WTC11 (cell line): ENCODE measurements around the gene LPP. TPM values are rescaled to one million over a fixed set of nuclear protein-coding genes. Genes with fewer than 3 reads are reported as not detected.

Experiments used
- ATAC-seq: fragments of 200-7000 bp; cut with Tn5 transposase; 2 replicates; pipeline ENCODE4 v1.10.0; 2021; ENCODE audit warnings: mild to moderate bottlenecking, moderate library complexity
- CTCF ChIA-PET: fragments of 300-600 bp; sonication (Branson Sonifier 250); formaldehyde crosslinking; loops from one replicate; lab custom pipeline; 2021; ENCODE audit warnings: antibody characterized with exemption; lab: Charles Lee
- POLR2A ChIA-PET: fragments of 350-600 bp; sonication (Branson Sonifier 250); formaldehyde crosslinking; loops from one replicate; lab custom pipeline; 2021; ENCODE audit warnings: antibody characterized with exemption; lab: Charles Lee
- DNase-seq: peaks from one replicate; pipeline ENCODE4 v3.0.0; 2021; ENCODE audit warnings: low spot score
- H3K27ac Mint-ChIP-seq: 2 replicates; pipeline ENCODE4 v1.8.0; 2021; ENCODE audit warnings: mixed read lengths
- H3K27me3 Mint-ChIP-seq: 2 replicates; pipeline ENCODE4 v1.8.0; 2021; ENCODE audit warnings: low read depth, mild to moderate bottlenecking, moderate library complexity, mixed read lengths
- H3K36me3 Mint-ChIP-seq: 2 replicates; pipeline ENCODE4 v1.8.0; 2021; ENCODE audit warnings: mixed read lengths
- H3K4me1 Mint-ChIP-seq: 2 replicates; pipeline ENCODE4 v1.8.0; 2022; ENCODE audit warnings: mixed read lengths
- H3K4me3 Mint-ChIP-seq: 2 replicates; pipeline ENCODE4 v1.8.0; 2021; ENCODE audit warnings: mild to moderate bottlenecking, moderate library complexity, mixed read lengths
- H3K9me3 Mint-ChIP-seq: 2 replicates; pipeline ENCODE4 v1.8.0; 2021; ENCODE audit warnings: mixed read lengths
- ETV6 ChIP-seq: sonication (generic); formaldehyde crosslinking; IDR thresholded peaks from 2 replicates; pipeline ENCODE4 v1.8.1; 2022; ENCODE audit warnings: mild to moderate bottlenecking, missing genetic modification reagents
- GRHL2 ChIP-seq: fragments of 250-450 bp; sonication (Bioruptor Pico); IDR thresholded peaks from 2 replicates; pipeline ENCODE4 v1.8.0; 2022; ENCODE audit warnings: mild to moderate bottlenecking, moderate library complexity; ENCODE audit not compliant: insufficient replicate concordance, severe bottlenecking
- GTF2I ChIP-seq: fragments of 250-450 bp; sonication (Bioruptor Pico); conservative IDR thresholded peaks from 2 replicates; pipeline ENCODE4 v1.4.0; 2021; ENCODE audit warnings: mild to moderate bottlenecking
- MXD4 ChIP-seq: fragments of 250-450 bp; sonication (Bioruptor Pico); IDR thresholded peaks from 2 replicates; pipeline ENCODE4 v1.8.0; 2021; ENCODE audit warnings: mild to moderate bottlenecking, moderate library complexity, borderline replicate concordance
- MYBL2 ChIP-seq: sonication (generic); formaldehyde crosslinking; IDR thresholded peaks from 2 replicates; pipeline ENCODE4 v1.8.1; 2023; ENCODE audit warnings: mild to moderate bottlenecking, moderate library complexity, missing genetic modification reagents
- NR3C1 ChIP-seq: sonication (generic); formaldehyde crosslinking; conservative IDR thresholded peaks from 2 replicates; pipeline ENCODE4 v1.8.1; 2023; ENCODE audit warnings: low read depth, mild to moderate bottlenecking, missing genetic modification reagents
- SMAD3 ChIP-seq: sonication (generic); formaldehyde crosslinking; IDR thresholded peaks from 2 replicates; pipeline ENCODE4 v1.8.0; 2022; ENCODE audit warnings: missing genetic modification reagents, mild to moderate bottlenecking, borderline replicate concordance
- STAT6 ChIP-seq: sonication (generic); formaldehyde crosslinking; conservative IDR thresholded peaks from 2 replicates; pipeline ENCODE4 v1.8.1; 2023; ENCODE audit warnings: mild to moderate bottlenecking, low read depth, missing genetic modification reagents, moderate library complexity
- ZBTB21 ChIP-seq: sonication (generic); formaldehyde crosslinking; IDR thresholded peaks from 2 replicates; pipeline ENCODE4 v1.8.1; 2023; ENCODE audit warnings: mild to moderate bottlenecking, missing genetic modification reagents, borderline replicate concordance
- ZNF219 ChIP-seq: sonication (generic); formaldehyde crosslinking; IDR thresholded peaks from 2 replicates; pipeline ENCODE4 v1.8.0; 2023; ENCODE audit warnings: missing genetic modification reagents, mild to moderate bottlenecking, borderline replicate concordance
- total RNA-seq: library from RNA; stranded (reverse); gene quantifications from 3 replicates; pipeline ENCODE4 v1.2.3, GENCODE V29; 2021
- TF ChIP-seq, protein P1 (sequence below): sonication (generic); formaldehyde crosslinking; IDR thresholded peaks from 2 replicates; pipeline ENCODE4 v1.8.1; 2023; ENCODE audit warnings: mild to moderate bottlenecking, moderate library complexity, missing genetic modification reagents
- TF ChIP-seq, protein P2 (sequence below): sonication (generic); formaldehyde crosslinking; IDR thresholded peaks from 2 replicates; pipeline ENCODE4 v1.8.0; 2023; ENCODE audit warnings: mild to moderate bottlenecking, missing genetic modification reagents
- TF ChIP-seq, protein P3 (sequence below): sonication (generic); formaldehyde crosslinking; IDR thresholded peaks from 2 replicates; pipeline ENCODE4 v1.8.0; 2022; ENCODE audit warnings: mild to moderate bottlenecking, missing genetic modification reagents
- TF ChIP-seq, protein P4 (sequence below): sonication (generic); formaldehyde crosslinking; IDR thresholded peaks from 2 replicates; pipeline ENCODE4 v1.8.1; 2022; ENCODE audit warnings: mild to moderate bottlenecking, missing genetic modification reagents, moderate library complexity, borderline replicate concordance
- TF ChIP-seq, protein P5 (sequence below): sonication (generic); formaldehyde crosslinking; IDR thresholded peaks from 2 replicates; pipeline ENCODE4 v1.8.0; 2022; ENCODE audit warnings: mild to moderate bottlenecking, missing genetic modification reagents

LPP gene
- total RNA-seq, 1 experiment from 2014 or later: 49.6 TPM

DNA sequence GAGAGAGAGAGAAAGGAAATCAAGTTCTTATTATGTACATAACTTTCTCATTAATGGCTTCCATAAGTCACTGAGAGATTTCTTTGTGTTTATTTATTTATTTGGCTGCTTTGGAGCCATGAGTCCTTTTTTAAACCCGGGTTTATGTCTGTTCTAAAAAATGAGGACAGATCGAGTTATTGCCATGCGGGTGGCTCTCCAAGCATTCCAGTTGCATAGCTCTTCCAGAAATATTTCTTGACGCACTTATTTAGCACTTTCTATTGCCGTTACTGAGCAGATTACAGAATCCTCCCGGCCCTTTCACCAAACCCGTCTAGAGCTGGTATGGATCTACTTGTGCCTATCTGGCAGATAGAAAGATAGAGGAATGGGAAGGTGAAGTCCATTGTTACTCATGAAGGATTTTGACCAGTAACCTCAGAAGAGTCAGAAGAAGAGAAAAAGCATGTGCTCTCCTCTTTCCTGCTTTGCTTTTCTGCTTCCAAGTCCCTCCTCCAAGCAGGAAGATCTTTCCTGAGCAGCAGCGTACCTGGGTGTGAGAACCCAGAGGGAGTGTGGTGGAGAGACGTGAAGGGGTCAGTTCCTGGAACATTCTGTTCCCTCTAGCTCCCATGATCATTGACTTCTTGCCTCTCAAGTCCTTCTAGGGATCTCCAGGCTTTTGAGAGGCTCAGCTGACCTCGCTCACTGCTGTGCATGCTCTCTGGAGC, 112.8 kb downstream of the LPP start:
- Mint-ChIP-seq H3K27me3 (no peaks in the 10 kb centered on the region), H3K9me3 (no peaks in the 10 kb centered on the region), H3K36me3 (no peaks in the 10 kb centered on the region), H3K4me3 (no peak overlapping the region), H3K4me1 (peaks cover 22% of the 10 kb centered on the region), H3K27ac (no peak overlapping the region)
- DNase-seq (no peak), ATAC-seq (no peak)
- CTCF ChIA-PET: no interaction called here
- no peak for TF ChIP-seq ETV6 (CRISPR knock-in tag)
- TF ChIP-seq ZNF219: no peak
- TF ChIP-seq SMAD3: no peak
- TF ChIP-seq, protein P1, sequence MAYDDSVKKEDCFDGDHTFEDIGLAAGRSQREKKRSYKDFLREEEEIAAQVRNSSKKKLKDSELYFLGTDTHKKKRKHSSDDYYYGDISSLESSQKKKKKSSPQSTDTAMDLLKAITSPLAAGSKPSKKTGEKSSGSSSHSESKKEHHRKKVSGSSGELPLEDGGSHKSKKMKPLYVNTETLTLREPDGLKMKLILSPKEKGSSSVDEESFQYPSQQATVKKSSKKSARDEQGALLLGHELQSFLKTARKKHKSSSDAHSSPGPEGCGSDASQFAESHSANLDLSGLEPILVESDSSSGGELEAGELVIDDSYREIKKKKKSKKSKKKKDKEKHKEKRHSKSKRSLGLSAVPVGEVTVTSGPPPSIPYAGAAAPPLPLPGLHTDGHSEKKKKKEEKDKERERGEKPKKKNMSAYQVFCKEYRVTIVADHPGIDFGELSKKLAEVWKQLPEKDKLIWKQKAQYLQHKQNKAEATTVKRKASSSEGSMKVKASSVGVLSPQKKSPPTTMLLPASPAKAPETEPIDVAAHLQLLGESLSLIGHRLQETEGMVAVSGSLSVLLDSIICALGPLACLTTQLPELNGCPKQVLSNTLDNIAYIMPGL: no peak
- no peak for TF ChIP-seq MYBL2 (CRISPR knock-in tag)
- TF ChIP-seq, protein P2, sequence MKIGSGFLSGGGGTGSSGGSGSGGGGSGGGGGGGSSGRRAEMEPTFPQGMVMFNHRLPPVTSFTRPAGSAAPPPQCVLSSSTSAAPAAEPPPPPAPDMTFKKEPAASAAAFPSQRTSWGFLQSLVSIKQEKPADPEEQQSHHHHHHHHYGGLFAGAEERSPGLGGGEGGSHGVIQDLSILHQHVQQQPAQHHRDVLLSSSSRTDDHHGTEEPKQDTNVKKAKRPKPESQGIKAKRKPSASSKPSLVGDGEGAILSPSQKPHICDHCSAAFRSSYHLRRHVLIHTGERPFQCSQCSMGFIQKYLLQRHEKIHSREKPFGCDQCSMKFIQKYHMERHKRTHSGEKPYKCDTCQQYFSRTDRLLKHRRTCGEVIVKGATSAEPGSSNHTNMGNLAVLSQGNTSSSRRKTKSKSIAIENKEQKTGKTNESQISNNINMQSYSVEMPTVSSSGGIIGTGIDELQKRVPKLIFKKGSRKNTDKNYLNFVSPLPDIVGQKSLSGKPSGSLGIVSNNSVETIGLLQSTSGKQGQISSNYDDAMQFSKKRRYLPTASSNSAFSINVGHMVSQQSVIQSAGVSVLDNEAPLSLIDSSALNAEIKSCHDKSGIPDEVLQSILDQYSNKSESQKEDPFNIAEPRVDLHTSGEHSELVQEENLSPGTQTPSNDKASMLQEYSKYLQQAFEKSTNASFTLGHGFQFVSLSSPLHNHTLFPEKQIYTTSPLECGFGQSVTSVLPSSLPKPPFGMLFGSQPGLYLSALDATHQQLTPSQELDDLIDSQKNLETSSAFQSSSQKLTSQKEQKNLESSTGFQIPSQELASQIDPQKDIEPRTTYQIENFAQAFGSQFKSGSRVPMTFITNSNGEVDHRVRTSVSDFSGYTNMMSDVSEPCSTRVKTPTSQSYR (CRISPR knock-in tag): no peak
- TF ChIP-seq, protein P3, sequence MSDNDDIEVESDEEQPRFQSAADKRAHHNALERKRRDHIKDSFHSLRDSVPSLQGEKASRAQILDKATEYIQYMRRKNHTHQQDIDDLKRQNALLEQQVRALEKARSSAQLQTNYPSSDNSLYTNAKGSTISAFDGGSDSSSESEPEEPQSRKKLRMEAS: no peak
- TF ChIP-seq GRHL2: no peak
- no peak for TF ChIP-seq ZBTB21
- no peak for TF ChIP-seq MXD4 (CRISPR knock-in tag)
- no peak for TF ChIP-seq NR3C1 (CRISPR knock-in tag)
- POLR2A ChIA-PET: interaction anchor here (0.6 kb wide), 1 partner anchor 235 kb away, joined by 7 read pairs; no protein-coding TSS in a partner anchor

DNA sequence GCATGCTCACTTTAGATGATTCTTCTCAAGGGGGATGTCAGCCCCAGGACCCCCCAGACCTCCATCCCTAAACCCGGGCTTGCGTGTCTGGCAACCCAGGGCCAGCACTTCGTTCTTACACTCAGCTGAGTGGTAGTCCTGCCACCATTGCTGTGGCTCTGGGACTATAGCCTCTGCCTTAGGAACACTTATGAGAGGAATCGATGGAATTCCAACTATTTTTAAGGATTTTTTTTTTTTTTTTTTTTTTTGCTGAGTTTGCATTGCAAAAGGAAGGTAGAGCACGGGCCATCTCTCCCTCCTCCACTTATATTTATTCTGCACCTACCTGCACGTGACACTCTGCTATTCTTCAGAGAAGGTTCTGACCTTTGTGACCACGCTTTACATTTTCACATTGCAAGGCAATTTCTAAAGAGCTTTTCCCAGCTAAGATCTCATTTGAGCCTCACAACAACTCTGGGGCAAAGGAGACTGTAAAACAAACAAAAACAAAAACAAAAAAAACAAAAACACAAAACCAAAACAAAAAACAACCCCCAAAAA, 113.9 kb downstream of the LPP start:
- peak overlapping the region; percentile 51 for H3K27ac Mint-ChIP-seq
- no peak for DNase-seq
- ChIA-PET CTCF (interaction anchor here (0.6 to 2.6 kb wide), 2 partner anchors 62 to 528 kb away, joined by 4 to 13 read pairs; no protein-coding TSS in a partner anchor), POLR2A (interaction anchor here (0.6 kb wide), 1 partner anchor 39 kb away, joined by 4 read pairs; no protein-coding TSS in a partner anchor)
- no peaks in the 10 kb centered on the region for H3K36me3 Mint-ChIP-seq
- TF ChIP-seq, protein P4, sequence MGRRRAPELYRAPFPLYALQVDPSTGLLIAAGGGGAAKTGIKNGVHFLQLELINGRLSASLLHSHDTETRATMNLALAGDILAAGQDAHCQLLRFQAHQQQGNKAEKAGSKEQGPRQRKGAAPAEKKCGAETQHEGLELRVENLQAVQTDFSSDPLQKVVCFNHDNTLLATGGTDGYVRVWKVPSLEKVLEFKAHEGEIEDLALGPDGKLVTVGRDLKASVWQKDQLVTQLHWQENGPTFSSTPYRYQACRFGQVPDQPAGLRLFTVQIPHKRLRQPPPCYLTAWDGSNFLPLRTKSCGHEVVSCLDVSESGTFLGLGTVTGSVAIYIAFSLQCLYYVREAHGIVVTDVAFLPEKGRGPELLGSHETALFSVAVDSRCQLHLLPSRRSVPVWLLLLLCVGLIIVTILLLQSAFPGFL: no peak
- TF ChIP-seq STAT6 (CRISPR knock-in tag) (no peak), ZBTB21 (no peak), GTF2I (CRISPR knock-in tag) (no peak), SMAD3 (no peak)
- TF ChIP-seq, protein P5, sequence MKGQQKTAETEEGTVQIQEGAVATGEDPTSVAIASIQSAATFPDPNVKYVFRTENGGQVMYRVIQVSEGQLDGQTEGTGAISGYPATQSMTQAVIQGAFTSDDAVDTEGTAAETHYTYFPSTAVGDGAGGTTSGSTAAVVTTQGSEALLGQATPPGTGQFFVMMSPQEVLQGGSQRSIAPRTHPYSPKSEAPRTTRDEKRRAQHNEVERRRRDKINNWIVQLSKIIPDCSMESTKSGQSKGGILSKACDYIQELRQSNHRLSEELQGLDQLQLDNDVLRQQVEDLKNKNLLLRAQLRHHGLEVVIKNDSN: peak; percentile 43; the same call in 1 of the 2 replicates
- TF ChIP-seq, all 79 proteins: peak for 1
- peaks cover 22% of the 10 kb centered on the region for H3K4me1 Mint-ChIP-seq
- H3K4me3 Mint-ChIP-seq: no peak overlapping the region
- ATAC-seq: peak; percentile 54
- no peaks in the 10 kb centered on the region for H3K9me3 Mint-ChIP-seq
- no peaks in the 10 kb centered on the region for H3K27me3 Mint-ChIP-seq
